HUES6 (cell line): ENCODE results near the gene CSF3.

Experiments
- H3K27ac ChIP-seq: 2 replicates; pipeline ENCODE4 v1.7.0; 2013; ENCODE audit warnings: low read depth, mild to moderate bottlenecking, low read length, inconsistent platforms
- H3K27me3 ChIP-seq: 2 replicates; pipeline ENCODE4 v1.6.1; 2013; ENCODE audit warnings: low read length; ENCODE audit not compliant: control insufficient read depth, insufficient read depth
- H3K36me3 ChIP-seq: 2 replicates; pipeline ENCODE4 v1.6.1; 2013; ENCODE audit warnings: low read length; ENCODE audit not compliant: control insufficient read depth, insufficient read depth
- H3K4me1 ChIP-seq: 2 replicates; pipeline ENCODE4 v1.6.1; 2013; ENCODE audit warnings: low read length; ENCODE audit not compliant: control insufficient read depth, insufficient read depth
- H3K4me3 ChIP-seq: 2 replicates; pipeline ENCODE4 v1.5.1; 2013; ENCODE audit warnings: low read depth, low read length
- H3K9ac ChIP-seq: one replicate; pipeline ENCODE4 v1.6.1; 2013; ENCODE audit warnings: mild to moderate bottlenecking, low read length
- H3K9me3 ChIP-seq: 2 replicates; pipeline ENCODE4 v1.6.1; 2013; ENCODE audit warnings: low read depth, low read length; ENCODE audit not compliant: control insufficient read depth, insufficient read depth

Gene CSF3

GRCh38 chr17:40038882-40039513 lies 23.8 kb downstream of the CSF3 start:
- Histone ChIP-seq H3K9ac (no peak overlapping the region), H3K4me1 (peaks cover 12% of the 10 kb centered on the region; the same call in 1 of the 2 replicates), H3K36me3 (peaks cover 8% of the 10 kb centered on the region), H3K4me3 (no peak overlapping the region), H3K27me3 (no peaks in the 10 kb centered on the region), H3K27ac (no peak overlapping the region), H3K9me3 (no peaks in the 10 kb centered on the region)

- no peaks in the 10 kb centered on the region for H3K27me3 ChIP-seq
Measured at GRCh38 chr17:40041196-40041595, 26.0 kb downstream of the CSF3 start.

GRCh38 chr17:40056379-40057015 lies 41.3 kb downstream of the CSF3 start:
- peaks cover 9% of the 10 kb centered on the region for H3K4me1 ChIP-seq
- H3K9me3 ChIP-seq = no peaks in the 10 kb centered on the region
- no peak overlapping the region for H3K4me3 ChIP-seq
- H3K27ac ChIP-seq = no peak overlapping the region
- peaks cover 7% of the 10 kb centered on the region for H3K27me3 ChIP-seq
- H3K9ac ChIP-seq = no peak overlapping the region
- H3K36me3 ChIP-seq = peaks cover 12% of the 10 kb centered on the region

More at GRCh38 chr17:40041196-40041595, 26.0 kb downstream of the CSF3 start:
- H3K36me3 ChIP-seq = peaks cover 3% of the 10 kb centered on the region
- H3K9me3 ChIP-seq = no peaks in the 10 kb centered on the region
- peaks cover 8% of the 10 kb centered on the region; the same call in 1 of the 2 replicates for H3K4me1 ChIP-seq
- no peak overlapping the region for H3K27ac ChIP-seq
- H3K4me3 ChIP-seq = no peak overlapping the region
- H3K9ac ChIP-seq = no peak overlapping the region

GRCh38 chr17:40058186-40058784 lies 43.0 kb downstream of the CSF3 start:
- Histone ChIP-seq H3K27ac (no peak overlapping the region), H3K9me3 (no peaks in the 10 kb centered on the region), H3K36me3 (no peaks in the 10 kb centered on the region), H3K9ac (no peak overlapping the region), H3K4me3 (no peak overlapping the region), H3K4me1 (peaks cover 18% of the 10 kb centered on the region), H3K27me3 (peaks cover 14% of the 10 kb centered on the region)

GRCh38 chr17:40058865-40059264 lies 43.6 kb downstream of the CSF3 start:
- H3K27ac ChIP-seq = no peak overlapping the region
- peaks cover 14% of the 10 kb centered on the region for H3K27me3 ChIP-seq
- peaks cover 19% of the 10 kb centered on the region for H3K4me1 ChIP-seq
- H3K36me3 ChIP-seq = no peaks in the 10 kb centered on the region
- H3K4me3 ChIP-seq = no peak overlapping the region
- no peaks in the 10 kb centered on the region for H3K9me3 ChIP-seq
- H3K9ac ChIP-seq = no peak overlapping the region

- no peaks in the 10 kb centered on the region for H3K36me3 ChIP-seq
- H3K4me1 ChIP-seq = peaks cover 29% of the 10 kb centered on the region
- peaks cover 22% of the 10 kb centered on the region for H3K27me3 ChIP-seq
- H3K27ac ChIP-seq = no peak overlapping the region
- no peak overlapping the region for H3K4me3 ChIP-seq
- no peak overlapping the region for H3K9ac ChIP-seq
- H3K9me3 ChIP-seq = no peaks in the 10 kb centered on the region
Measured at GRCh38 chr17:40059729-40060475, 44.7 kb downstream of the CSF3 start.

GRCh38 chr17:40060887-40061608 lies 45.8 kb downstream of the CSF3 start:
- H3K4me3 ChIP-seq = no peak overlapping the region

GRCh38 chr17:40061609-40062038 lies 46.4 kb downstream of the CSF3 start:
- H3K4me1 ChIP-seq = peaks cover 40% of the 10 kb centered on the region
- H3K36me3 ChIP-seq = no peaks in the 10 kb centered on the region
- peaks cover 22% of the 10 kb centered on the region for H3K27me3 ChIP-seq
- H3K9ac ChIP-seq = no peak overlapping the region
- H3K4me3 ChIP-seq = no peak overlapping the region
- H3K27ac ChIP-seq = no peak overlapping the region
- no peaks in the 10 kb centered on the region for H3K9me3 ChIP-seq

More at GRCh38 chr17:40060887-40061608, 45.8 kb downstream of the CSF3 start:
- Histone ChIP-seq H3K4me1 (peaks cover 38% of the 10 kb centered on the region), H3K9me3 (no peaks in the 10 kb centered on the region), H3K27me3 (peaks cover 22% of the 10 kb centered on the region), H3K9ac (no peak overlapping the region), H3K36me3 (no peaks in the 10 kb centered on the region), H3K27ac (no peak overlapping the region)

GRCh38 chr17:40062329-40063186 lies 47.3 kb downstream of the CSF3 start, which contains the start of gene THRA:
TSS of gene THRA (plus strand) at chr17:40062965. CDS start at chr17:40074489, 11,524 bp downstream.
- Histone ChIP-seq H3K4me1 (peaks cover 40% of the 10 kb centered on the region), H3K36me3 (no peaks in the 10 kb centered on the region), H3K27ac (peak within 1 kb of the TSS; percentile 57), H3K9ac (peak within 1 kb of the TSS; percentile 78), H3K4me3 (peak within 1 kb of the TSS; percentile 82), H3K27me3 (peaks cover 22% of the 10 kb centered on the region), H3K9me3 (no peaks in the 10 kb centered on the region)
